Measurements from ENCODE around the gene DVL3.
"Not testable (repeated sequence)": the region's sequence is repeated elsewhere in the genome, so short reads cannot be mapped to it uniquely, and the experiment has no call there.

Gene DVL3

GRCh38 chr3:184156522-184156955 lies 1.4 kb downstream of the DVL3 start:
- DNase-seq = no peak

GRCh38 chr3:184157206-184157605 lies 2.0 kb downstream of the DVL3 start:
- no peak for DNase-seq

- DNase-seq = no peak
Measured at GRCh38 chr3:184158404-184158803, 3.2 kb downstream of the DVL3 start.

GRCh38 chr3:184160456-184160855 lies 5.3 kb downstream of the DVL3 start:
- no peak for DNase-seq

GRCh38 chr3:184162571-184163070 lies 7.4 kb downstream of the DVL3 start:
- DNase-seq = not testable (repeated sequence)

GRCh38 chr3:184164648-184165330 lies 9.6 kb downstream of the DVL3 start:
- DNase-seq = no peak

- DNase-seq = no peak
Measured at GRCh38 chr3:184165543-184165942, 10.4 kb downstream of the DVL3 start.

GRCh38 chr3:184166671-184167070 lies 11.5 kb downstream of the DVL3 start:
- DNase-seq = no peak

GRCh38 chr3:184167786-184168185 lies 12.6 kb downstream of the DVL3 start:
- no peak for DNase-seq

GRCh38 chr3:184168363-184169120 lies 13.4 kb downstream of the DVL3 start:
- DNase-seq = no peak

- DNase-seq = no peak
Measured at GRCh38 chr3:184169896-184170875, 15.0 kb downstream of the DVL3 start.

- DNase-seq = no peak
Measured at GRCh38 chr3:184171562-184171961, 16.4 kb downstream of the DVL3 start.

GRCh38 chr3:184172681-184173373 lies 17.6 kb downstream of the DVL3 start:
- DNase-seq = no peak

- no peak for DNase-seq
Measured at GRCh38 chr3:184173374-184173722, 18.2 kb downstream of the DVL3 start.

- DNase-seq = no peak
Measured at GRCh38 chr3:184174284-184174645, 19.1 kb downstream of the DVL3 start.

GRCh38 chr3:184174646-184175492 lies 19.7 kb downstream of the DVL3 start, which contains the start of gene AP2M1:
TSS of gene AP2M1 (plus strand) at chr3:184174855. CDS start at chr3:184176994, 2,139 bp downstream.
- peak; percentile 94 to 97 for DNase-seq

- DNase-seq = no peak
Measured at GRCh38 chr3:184175506-184175905, 20.3 kb downstream of the DVL3 start.

GRCh38 chr3:184175981-184176376 lies 20.8 kb downstream of the DVL3 start:
- no peak for DNase-seq

- DNase-seq = no peak
Measured at GRCh38 chr3:184176377-184177330, 21.5 kb downstream of the DVL3 start.

- no peak for DNase-seq
Measured at GRCh38 chr3:184177331-184177731, 22.2 kb downstream of the DVL3 start.
